GM21786 (cell line): ENCODE data around the gene FAM53B.

Experiments
- ATAC-seq: cut with Tn5 transposase; IDR thresholded peaks from one replicate; pipeline ENCODE4 v1.9.1; 2021; ENCODE audit not compliant: unreplicated experiment

The FAM53B gene

DNA sequence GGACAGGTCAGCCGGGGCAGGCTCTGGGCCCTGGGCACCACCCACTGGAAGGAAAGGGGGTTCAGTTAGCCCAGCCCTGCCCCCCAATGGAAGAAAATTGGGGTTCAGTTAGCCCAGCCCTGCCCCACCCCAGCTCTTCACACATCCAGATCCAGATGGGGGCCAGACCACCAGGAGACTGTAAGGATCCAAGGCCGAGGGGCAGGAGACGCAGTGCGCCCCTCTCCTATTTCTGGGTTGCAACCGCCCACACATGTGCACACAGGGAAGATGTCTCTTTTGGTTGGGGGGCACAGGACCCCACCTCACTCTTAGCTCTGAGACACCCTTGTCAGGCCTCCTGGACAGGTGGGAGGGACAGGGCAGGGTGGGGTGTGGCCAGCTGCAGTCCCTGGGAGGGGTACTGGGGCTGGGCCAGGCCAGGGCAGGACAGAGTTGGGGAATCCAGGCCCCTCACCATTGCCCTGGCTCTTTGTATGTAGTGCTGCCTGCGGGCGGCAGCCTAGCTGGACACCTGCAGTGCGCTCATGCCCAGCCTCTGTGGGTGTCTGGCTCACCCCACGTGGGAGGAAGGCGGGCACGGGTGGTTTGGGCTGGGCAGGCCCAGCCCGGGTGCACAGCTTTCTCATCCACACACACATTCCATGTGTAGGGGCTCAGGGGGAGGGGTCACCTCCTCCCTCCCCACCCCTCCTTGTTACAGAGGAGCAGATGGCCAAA is 141.4 kb downstream of the FAM53B start:
- ATAC-seq, result no peak

DNA sequence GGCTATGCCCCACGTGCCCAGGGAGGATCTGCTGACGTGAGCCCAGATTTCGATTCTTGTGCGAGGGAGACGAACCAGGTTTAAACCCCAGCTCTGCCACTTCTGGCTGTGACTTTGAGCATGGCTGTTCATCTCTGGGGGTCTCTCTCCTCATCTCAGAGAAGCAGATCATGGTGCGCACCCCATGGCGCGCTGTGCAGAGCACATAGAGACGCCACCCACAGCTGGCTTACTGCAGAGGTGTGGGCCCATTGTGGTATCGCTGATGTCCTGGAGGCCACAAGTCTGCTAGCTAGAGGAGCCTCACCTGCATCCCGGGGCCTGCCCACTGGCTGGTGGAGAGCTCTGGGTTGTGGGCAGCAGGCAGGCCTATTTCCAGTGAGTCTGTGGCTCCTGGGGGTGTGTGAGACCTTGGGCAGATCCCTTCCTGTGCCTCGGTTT is 142.0 kb downstream of the FAM53B start:
- no peak for ATAC-seq

DNA sequence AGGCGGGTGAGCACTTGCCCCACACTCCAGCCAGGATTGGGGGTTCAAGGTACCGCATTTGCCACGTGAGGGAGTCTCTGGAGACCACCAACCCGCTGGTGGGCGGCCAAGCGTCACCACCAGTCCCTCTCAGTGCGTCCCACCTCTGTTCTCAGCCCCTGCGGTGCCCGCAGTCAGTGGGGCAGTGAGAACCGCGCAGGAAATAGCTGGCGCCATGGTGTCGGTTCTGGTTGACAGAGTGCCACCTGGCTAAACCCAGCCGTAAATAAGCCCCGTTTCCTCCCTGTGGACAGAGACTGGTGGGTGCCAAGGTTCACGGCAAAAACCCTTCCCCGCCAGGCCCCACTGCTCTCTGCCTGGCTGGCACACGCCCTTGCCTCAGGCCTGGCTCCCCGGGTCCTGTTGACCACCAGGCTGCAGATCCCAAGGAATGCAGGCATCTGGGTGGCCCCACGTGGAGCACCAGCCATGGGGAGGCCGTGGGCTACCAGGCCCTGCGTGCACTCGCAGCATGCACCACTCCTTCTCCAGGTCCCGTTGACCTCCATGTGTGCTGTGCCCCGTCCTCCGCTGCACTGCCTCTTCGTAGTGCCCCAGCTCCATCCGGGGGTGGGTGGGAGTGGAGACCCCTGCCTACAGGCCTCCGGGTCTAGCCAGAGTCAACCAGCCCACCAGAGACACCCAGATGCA is 142.6 kb downstream of the FAM53B start:
- no peak for ATAC-seq

DNA sequence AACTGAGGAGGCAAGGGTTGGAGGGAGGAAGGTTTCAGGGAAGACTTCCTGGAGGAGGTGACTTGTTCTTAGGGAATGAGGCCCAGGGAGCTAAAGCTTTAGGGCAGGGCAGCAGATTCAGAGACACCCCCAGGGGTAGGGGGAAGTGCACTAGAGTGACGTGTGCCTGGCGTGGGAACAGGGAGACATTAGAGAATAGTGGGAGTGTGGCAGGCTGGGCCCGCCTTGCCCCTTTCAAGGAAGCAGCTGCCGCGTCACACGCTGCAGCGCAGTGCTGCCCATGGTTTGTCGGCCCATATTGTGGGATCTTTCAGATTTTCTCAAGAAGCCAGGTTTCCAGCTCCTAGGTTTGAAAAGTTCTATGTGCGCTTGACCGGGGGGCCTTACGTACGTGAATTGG is 143.2 kb downstream of the FAM53B start:
- ATAC-seq, result no peak

DNA sequence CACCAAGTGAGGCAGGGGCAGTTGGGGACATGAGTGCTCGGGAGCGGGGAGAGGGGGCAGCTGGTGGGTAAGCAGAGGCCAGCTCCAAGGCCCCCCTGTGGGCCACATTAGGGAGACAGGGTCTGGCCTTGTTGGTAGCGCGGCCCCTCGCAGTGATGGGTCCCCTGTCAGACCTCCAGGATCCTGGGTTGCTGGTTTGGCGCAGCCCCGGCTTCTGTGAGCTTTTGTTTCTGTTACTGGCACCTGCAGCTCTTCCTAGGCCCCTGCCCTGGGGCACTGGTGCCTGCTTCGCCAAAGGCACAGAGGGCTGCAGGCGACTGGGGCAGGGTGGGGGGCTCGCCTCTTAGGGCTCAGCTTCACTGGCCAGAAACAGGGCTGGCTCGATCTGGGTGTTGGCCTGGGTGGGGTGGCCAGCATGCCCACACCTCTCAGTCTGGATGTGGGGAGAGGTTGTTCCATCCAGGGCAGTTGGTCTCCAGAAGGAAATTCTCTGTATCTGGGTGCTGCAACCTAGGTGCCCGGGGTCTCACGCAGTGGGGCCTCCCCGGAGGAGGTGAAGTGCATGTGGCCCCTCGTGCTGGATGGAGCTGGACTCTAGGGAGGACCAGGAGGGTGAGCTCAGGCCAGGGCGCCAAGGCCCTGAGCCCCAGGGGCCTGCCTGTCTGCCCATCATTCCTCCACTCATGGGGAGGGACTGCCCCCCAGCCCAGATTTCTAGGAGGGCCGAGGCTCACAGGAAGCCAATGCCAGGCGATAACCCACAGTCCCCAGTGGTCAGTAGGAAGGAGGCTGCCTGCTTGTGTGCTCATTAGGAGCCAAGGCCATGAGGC is 143.9 kb downstream of the FAM53B start:
- ATAC-seq, result no peak

DNA sequence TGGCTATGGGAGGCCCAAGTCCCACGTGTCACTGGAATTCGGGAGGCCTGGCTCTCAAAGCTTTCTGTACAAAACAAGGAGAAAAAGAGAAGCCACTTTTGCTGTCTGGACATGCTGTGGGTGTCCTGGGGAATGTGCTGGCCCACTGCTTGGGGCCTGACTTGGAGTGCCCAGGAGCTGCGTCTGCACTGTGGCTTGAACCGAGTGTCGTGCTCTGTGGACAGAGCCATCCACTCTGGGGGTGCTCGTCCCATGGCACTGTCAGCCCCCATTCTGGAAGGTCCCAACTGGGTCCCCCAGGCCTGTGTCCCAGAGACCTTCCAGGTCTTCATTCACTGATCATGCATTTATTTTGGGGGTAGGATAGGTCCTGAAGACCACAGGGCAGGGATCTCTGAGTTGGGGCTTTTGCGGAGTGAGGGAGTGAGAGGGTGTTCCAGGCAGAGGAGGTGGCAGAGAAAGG is 144.6 kb downstream of the FAM53B start:
- no peak for ATAC-seq

DNA sequence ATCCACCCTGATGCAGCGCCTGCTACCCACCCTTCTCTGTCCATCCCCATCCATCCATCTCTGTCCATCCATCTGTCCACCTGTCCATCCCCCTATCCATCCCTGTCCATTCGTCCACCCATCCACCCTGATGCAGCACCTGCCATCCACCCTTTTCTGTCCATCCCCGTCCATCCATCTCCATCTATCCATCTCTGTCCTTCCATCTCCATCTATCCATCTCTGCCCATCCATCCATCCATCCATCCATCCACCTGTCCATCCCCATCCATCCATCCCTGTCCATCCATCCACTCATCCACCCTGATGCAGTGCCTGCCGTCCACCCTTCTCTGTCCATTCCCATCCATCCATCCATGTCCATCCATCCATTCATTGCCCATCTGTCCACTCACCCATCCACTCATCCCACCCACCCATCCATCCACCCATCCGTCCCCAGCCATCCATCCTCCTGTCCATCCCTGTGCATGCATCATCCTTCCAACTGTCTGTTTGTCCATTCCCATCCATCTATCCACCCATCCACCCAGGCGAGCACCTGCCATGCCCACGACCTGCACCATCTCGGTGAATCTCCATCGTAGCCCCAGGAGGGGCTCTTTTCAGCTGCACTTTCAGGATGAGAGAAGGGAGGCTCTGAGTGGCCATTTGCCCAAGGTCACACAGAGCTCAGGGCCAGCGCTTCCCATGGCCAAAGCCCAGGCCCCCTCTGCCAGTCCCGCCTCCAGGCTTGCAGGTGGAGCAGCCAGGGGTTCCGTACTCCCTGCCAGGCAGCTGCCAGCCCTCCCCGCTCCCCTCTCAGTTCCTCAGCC is 145.2 kb downstream of the FAM53B start:
- no peak for ATAC-seq

DNA sequence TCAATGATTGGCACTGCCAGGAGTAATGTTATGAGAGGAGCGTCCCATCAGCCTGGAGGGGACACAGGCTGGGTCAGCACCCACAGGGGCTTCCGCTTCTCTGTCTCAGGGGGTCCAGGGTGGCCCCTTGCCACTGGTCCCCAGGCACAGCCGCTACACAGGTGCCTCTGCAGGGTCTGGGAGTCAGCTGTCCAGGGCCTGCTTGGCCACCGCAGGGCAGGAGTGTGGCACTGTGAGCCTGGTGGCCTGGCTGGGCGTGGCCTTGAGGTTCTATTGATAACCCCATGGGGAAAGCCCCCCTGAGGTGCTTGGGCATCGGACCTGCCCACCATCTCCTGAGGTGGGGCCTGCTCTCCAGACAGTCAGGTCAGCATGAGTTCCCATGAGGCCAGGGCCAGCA is 146.0 kb downstream of the FAM53B start:
- no peak for ATAC-seq

DNA sequence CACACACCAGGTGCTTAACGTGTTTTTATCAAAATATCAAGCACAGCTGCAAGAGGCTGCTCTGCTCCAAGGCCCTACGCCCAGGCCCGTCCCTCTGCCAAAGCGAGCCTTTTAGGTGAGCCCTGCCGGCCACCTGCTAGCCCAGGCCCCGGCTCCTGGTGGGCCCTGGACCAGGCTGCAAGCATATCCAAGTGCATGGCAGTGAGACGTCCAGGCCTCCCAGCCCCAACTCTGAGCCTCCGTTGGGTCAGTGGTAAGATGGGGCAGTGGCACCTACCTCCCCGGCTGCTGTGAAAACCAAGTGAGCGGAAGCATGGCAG is 146.4 kb downstream of the FAM53B start:
- ATAC-seq, result no peak

DNA sequence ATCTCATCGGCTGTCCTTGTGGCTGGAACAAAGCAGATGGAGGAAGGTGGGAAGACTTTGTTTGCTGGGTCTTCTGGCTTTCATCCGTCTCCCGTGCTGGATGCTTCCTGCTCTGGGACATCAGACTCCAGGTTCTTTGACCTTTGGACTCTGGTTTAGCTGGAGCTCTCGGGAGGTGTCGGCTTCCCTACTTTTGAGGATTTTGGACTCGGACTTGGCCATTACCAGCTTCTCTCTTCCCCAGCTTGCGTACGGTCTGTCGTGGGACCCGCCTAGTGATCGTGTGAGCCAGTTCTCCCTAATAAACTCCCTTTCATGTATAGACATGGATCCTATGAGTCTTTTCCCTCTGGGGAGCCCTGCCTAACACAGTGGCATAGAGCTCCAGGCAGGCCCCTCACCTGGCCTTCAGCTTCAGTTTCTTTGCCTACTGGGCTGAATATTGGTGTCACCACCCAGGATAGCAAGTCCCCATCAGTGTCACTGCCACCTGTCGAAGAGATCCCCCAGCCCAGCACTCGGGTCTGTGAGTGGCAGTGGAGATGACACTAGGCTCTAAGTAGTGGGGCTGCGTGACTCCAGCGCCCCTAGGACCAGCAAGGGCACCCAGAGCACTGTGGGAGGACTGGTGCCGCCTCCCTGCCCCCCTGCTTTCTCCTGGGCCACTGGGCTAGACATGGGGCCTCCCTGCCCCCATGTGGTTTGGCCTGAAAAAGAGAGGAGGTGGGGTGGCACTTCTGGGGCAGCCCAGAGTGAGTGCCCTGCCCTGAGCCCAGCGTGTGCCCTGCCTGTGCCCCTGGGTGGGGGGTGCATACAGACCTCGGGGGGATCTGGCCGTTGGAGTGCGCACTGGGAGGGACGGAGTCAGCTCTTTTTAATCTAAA is 147.0 kb downstream of the FAM53B start:
- no peak for ATAC-seq

DNA sequence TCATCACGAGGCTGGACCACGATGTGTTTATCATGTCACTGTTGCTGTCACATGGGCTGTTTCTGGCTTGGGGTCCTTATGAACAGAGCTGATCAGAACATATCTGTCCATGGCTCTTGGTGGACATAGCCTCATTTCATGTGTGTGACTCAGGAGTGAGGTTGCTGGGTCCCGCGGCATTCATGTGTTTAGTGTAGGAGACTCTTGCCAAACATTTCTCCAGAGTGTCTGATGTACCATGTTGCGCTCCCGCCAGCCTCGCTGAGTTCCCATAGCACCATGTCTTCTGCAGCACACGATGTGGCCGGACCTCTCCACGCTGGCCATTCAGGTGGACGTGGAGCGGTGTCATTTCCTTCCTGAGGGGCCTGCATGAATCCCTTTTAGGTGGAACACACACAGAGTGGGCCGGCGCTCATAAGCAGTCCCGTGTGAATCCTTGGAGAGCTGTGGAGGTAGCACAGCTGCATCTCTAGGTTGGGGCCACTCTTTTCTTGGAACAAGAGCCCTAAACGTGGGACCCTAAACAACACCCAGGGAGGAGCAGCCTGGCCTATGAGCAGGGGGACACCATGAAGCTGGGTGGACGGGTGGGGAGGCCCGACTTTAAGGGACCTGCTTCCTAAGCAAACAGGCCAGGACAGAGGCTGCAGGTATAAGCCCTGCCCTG is 147.9 kb downstream of the FAM53B start:
- no peak for ATAC-seq

DNA sequence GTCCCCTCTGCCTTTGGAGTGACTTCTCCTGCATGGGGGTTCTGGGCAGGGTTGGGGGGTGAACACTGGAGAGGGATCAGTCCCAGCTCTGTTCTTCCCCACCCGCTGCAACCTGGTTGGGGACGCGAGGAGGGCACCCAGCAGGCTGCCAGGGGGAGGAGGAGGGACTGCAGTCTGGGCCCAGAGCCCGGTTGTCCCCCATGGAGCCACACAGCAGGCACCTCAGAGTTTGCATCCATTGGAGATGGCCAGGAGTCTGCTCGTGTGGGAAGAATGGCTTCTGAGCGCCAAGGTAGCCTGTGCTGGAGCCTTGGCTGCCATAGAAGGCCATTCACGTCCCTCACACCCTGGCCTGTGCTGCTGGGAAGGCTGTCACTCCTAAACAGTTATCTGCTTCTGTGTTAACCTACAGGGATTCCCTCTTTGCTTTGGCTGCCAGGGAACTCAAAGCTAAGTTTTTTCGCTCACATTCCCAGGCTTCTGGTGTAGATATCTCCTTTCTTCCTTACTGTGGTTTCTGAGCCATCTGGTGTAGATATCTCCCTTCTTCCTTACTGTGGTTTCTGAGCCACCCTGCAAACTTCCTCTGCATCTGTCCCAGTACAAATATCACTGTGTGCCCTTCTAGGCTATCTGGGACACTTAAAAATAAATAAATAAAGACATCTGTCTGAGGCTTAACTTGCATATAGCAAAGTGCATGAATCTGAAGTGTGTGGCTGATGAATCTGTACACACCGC is 148.9 kb downstream of the FAM53B start:
- ATAC-seq, result no peak

DNA sequence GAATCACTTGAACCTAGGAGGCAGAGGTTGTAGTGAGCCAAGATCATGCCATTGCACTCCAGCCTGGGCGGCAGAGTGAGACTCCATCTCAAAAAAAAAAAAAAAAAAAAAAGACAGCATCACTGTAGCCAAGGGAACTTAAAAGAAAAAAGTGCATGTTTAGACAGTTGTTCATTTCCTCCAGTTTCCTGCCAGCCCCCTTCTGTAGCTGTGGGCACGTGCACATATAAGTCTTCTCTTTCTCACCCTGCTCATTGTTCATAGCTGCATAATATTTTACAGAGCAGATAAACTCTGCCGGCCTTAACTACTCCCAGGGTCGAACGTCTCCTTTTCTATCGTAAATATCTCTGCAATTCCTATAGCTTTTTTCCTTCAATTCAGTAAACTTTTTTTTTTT is 149.9 kb downstream of the FAM53B start:
- ATAC-seq, result no peak

DNA sequence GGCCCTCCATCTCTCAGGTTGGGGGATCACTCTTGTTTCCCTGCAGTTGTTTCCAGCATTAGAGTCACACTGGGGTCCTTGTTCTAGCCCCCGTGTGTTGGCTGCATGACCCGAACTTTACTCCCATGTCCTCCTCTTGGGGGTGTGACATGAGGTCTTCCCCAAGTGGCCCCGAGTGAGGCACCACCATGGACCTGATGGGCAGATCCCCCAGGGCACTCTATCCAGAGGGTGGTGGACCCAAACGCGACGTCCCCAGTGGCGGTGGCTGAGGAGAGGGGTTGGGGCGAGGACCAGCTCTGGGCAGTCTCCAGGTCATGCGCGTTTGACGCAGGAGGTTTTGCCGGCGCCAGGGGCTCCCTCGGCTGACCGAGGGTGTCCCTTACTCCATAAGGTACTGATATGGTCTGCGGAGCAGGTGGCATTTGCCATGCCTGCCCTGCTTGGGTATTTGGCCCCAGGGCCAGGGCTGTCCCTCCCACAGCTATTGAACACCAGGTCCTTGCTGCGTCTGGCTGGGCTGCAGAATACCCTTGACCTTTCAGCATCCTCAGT is 150.7 kb downstream of the FAM53B start:
- no peak for ATAC-seq

DNA sequence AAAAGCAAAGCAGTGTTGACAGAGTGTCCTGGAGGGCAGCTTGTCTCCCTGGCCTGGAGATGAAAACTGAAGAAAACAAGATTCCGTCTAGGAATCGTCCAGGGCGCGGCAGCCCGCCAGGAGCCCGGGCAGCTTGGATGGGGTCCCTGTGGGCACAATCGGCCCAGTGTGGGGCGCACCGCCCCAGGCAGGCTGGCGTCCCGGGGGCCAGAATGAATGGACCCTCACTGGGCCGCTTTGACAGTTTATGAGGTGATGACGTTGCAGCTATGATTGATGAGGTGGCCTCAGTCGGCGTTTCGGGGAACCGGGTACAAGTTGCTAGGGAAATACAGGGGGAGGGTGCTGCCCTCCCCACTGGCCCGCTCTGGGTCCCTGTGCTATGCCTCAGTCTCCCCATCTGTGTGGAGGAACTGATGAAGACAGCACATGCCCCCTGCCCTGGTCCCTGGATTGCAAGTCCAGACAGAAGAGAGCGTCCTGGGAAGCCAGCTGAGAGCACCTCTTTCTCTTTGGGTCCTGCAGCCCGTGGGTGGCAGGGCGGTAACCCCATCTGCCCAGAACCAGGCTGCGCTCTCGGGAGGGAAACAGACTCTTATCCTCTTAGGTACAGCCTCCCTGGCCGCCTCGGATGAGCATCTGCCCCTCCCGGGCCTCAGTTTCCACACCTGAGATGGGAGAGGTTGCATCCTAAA is 151.3 kb downstream of the FAM53B start:
- ATAC-seq, result no peak

DNA sequence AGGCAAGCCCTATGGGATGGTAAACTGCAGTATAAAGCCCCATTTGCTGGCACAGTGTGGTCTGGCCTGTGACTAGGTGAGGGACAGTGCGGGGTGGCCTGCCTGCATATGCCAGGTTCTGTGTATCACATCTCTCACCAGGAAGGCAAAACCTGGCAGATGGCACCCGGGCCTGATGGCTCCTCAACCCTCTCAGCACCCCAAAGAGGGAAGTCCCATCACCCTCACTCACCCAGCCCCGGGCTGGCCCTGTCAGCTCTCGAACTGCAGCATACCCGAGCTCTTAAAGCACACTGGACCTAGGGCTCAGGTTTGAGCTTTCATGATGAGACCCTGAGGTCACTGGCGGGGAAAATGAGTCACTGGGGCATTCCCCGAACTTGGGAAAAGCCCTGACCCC is 152.1 kb downstream of the FAM53B start:
- no peak for ATAC-seq

DNA sequence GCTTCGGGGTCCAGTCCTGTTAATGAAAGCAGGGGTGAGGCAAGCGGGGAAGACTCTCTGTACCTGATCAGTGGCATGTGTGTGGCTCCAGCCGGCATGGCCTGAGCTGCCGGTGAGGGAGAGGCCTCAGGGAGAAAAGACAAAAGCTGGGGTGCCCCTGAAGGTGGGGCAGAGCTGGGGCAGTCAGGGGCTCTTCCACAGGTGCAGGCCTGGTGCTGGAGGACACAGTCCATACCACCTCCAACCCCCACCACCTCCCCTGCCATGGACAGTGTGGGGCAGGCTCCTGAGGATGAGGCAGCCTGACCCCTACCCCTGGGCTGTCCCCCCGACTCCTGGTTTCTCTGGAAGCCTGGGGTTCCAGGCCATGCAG is 153.1 kb downstream of the FAM53B start:
- no peak for ATAC-seq
